ENCODE measurements around the gene SUN5.

The SUN5 gene

DNA sequence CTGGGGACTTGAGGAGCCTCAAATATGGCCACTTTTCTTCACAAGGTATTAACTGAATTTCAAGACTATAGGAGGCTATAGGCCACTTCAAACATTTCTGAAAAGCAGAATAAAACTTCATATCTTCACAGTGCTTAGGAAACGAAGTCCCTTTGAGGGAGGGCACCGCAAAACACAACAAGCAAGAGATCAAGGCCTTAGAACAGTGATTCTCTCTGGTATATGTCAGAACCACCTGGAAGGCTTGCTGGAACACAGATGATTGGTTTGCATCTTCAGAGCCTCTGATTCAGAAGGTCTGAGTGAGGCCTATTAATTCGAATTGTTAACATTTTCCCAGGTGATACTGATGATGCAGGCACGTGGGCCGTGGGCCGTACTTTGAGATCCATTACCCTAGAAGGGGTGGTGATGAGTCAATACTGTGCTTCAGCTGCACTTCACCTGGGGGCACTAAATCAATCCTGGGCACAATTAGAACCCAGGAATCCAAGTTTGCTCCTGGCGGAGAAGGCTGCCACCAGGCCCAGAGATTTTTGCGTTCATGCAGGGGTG, 10.7 kb downstream of the SUN5 start:
- DNase-seq (ENCODE audit: low spot score) = no peak

- no peak for DNase-seq (ENCODE audit: low spot score)
Measured at GRCh38 chr20:32991792-32992641, 12.2 kb downstream of the SUN5 start.

- no peak for DNase-seq (ENCODE audit: low spot score)
Measured at GRCh38 chr20:32991383-32991782, 12.8 kb downstream of the SUN5 start.

DNA sequence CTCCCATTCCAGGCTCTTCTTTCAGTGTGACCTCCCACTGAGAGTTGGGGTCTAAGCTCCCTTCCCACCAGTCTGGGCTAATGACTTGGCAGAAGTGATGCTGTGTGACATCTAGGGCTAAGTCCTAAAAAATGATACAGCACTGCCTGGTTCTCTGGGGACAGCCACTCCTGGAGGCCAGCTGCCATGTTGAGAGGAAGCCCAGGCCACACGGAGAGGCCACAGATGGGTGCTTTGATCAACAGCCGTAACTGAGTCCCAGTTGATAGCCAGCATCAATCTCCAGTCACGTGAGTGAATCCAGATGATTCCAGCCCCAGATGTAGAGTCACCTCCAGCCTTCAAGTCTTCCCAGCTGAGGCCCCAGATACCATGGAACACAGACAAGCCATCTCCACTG, 13.8 kb downstream of the SUN5 start:
- DNase-seq (ENCODE audit: low spot score) = no peak

- no peak for DNase-seq (ENCODE audit: low spot score)
Measured at GRCh38 chr20:32989507-32990283, 14.5 kb downstream of the SUN5 start.

DNA sequence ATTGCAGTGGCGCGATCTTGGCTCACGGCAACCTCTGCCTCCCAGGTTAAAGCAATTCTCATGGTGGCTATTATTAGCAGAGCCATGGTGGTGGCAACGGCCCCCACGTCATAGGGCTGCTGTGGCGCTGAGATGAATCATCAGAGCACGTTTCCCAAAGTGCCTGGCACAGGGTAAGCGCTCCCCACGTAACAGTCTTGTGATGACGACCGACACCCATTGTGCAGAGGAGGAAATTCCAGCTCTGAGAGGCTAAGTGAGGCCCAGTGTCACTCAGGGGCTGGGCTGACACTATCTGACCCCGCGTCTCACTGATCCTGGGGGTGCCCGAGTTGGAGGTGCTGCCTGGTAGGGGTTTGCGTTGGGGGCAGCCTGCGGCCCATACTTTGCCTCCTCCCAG, 16.2 kb downstream of the SUN5 start:
- no peak for DNase-seq (ENCODE audit: low spot score)

- DNase-seq (ENCODE audit: low spot score) = no peak
Measured at GRCh38 chr20:32987044-32987825, 17.0 kb downstream of the SUN5 start.

DNA sequence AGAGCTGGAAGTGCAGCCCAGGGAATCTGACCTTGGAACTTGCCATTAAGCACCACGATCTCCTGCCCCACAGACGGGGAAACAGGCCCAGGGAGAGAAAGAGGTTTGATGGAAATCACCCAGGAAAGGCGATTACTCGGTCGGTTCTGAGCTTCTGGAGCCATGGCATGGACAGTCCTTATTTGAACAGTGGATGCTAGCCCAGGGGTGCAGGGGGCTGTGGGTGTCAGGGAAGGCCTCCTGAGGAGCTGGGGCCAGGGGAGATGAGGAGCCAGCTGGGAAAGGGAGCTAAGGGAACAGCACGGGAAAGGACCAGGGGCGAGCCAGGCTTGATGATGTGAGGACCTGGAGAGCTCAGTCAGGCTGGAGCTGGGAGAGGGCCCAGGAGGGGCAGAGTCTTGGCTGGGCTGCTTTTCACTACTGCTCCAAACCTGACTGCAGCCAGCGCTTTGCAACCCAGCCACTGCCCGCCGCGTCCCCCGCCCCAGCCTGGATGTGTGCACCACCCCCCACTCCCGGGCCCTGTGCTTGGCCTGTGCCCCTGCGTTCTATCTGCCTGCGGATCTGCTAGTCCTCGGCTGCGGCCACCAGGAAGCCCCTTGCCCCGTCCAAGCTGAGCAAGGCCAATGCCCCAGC, 17.8 kb downstream of the SUN5 start:
- no peak for DNase-seq (ENCODE audit: low spot score)

GRCh38 chr20:32985596-32985995, 18.6 kb downstream of the SUN5 start:
- no peak for DNase-seq (ENCODE audit: low spot score)

- no peak for DNase-seq (ENCODE audit: low spot score)
Measured at GRCh38 chr20:32984631-32985354, 19.4 kb downstream of the SUN5 start.

GRCh38 chr20:32984196-32984595, 20.0 kb downstream of the SUN5 start:
- no peak for DNase-seq (ENCODE audit: low spot score)

- DNase-seq (ENCODE audit: low spot score) = no peak
Measured at GRCh38 chr20:32983459-32984112, 20.6 kb downstream of the SUN5 start.

- DNase-seq (ENCODE audit: low spot score) = no peak
Measured at GRCh38 chr20:32982617-32983458, 21.4 kb downstream of the SUN5 start.

DNA sequence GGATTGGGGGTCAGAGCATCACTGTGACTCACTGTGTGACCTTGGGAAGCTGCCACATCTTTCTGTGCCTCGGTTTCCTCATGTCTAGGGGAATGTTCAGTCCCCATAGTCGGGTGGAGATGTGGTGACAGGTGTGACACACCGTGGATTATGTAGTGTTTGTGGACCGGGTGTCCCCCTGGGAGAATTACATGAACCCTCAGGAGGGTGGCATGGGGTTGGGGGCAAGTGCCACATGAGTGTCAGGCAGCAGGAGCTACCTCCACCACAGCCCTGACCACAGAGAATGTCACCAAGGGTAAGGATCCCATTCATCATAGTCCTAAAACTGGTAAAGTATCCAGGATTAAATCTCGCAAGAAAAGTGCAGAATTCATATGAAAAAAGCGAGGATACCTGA, 23.2 kb downstream of the SUN5 start:
- no peak for DNase-seq (ENCODE audit: low spot score)

DNA sequence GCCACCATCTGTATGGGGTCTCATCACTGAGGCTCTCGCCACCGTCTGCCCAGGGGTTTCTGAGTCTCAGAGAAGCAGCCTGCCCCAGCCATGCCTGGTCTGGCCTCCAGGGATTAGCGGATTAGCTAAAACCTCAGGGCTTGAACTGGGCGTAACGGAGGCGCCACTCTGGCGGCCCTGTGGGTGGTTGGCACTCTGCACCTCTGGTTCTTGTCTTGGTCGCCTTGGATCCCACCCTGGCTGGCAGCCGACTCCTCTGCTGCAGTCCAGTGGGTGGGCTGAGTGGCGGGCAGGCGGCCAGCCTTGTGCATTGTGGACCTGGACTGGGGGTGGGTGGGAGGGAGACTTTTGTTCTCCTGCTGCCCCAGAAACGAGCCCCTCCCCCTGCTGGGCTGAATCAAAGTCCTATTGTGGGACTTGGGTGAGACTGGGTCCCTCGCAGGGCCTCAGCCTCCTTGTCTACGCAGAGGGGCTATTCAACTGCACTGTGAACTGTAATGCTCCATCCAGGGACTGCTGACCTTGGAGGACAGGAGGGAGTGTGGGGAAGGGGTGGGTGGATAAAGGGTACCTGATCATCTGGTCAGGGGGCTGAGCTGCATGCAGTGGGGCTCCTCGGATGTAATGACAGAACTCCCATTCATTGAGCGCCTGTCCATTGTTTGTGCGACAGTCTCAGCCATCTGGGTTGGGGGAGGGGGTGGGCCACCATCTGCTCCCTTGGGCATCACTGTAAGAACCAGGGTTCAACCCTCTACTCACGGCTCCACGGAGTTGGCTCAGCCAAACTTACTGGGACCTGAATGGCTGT, 23.9 kb downstream of the SUN5 start:
- no peak for DNase-seq (ENCODE audit: low spot score)

DNA sequence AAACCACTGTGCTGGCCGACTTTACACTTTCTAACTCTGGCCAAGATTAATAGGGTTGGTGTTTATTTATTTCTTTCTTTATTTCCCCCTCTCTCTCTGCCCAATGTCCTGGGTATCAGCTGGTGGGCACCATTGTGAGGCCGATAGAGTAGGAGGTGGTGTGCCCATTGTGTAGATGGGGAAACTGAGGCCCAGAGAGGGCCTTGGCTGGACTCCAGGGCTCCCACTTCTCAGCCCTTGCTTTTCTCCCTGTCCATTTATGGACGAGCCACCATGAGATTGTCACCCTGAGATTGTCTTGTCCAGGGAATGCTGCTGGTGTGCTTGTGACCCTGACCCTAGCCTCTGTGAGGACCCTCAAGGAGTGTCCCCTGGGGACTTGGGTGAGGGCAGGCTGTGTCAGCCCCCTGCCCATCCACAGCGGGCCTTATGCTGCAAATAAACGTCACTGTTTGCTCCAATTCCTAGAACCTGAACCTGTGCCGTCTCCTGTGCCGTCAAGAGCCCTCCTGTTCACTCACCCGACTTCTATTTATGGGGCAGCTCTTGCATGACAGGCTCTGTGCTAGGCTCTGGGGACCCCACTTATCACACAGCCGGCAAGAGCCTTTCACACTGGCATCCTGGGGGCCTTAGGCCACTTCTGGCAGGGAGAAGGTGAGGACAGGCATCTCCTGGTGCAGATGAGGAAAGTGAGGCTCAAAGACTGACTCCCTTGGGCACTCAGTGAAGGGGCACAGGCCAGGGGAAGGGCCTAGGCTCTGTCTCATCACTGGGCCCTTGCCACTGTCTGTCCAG, 24.8 kb downstream of the SUN5 start:
- no peak for DNase-seq (ENCODE audit: low spot score)

DNA sequence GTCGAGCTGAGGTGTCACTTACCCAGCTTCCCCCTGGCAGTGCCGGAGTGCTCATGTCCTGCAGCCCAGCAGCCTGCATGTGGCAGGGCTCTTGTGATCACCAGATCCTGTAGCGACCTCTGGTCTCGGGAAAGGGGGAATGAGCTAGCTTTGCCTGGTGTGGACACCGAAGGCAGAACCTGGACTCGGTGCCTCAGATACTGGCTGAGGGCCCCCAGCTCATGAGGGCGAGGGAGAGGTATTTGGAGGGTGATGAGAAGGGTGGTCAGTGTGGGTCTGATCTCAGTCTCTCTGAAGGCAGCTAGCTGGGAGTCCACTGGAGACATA, 26.3 kb downstream of the SUN5 start:
- DNase-seq (ENCODE audit: low spot score) = no peak
